Activated CD4-positive, alpha-beta T cell treated with anti-CD3 and anti-CD28 coated beads, Interleukin-2, amount 50 U/mL, for 48 hours (primary cell): Measurements from ENCODE around the gene ETV1.
"Not testable (repeated sequence)": the region's sequence is repeated elsewhere in the genome, so short reads cannot be mapped to it uniquely, and the experiment has no call there.

Experiments used
- DNase-seq, 2 experiments: peaks; one replicate each; pipeline ENCODE4 v3.0.0-alpha.2; 2020

Gene ETV1

GRCh38 chr7:13920053-13920697, 69.3 kb downstream of the ETV1 start:
- no peak for DNase-seq

DNA sequence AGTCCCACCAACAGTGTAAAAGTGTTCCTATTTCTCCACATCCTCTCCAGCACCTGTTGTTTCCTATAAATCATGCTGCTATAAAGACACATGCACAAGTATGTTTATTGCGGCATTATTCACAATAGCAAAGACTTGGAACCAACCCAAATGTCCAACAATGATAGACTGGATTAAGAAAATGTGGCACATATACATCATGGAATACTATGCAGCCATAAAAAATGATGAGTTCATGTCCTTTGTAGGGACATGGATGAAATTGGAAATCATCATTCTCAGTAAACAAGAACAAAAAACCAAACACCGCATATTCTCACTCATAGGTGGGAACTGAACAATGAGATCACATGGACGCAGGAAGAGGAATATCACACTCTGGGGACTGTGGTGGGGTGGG, 71.1 kb downstream of the ETV1 start:
- not testable (repeated sequence) for DNase-seq

- not testable (repeated sequence) for DNase-seq
Observed at GRCh38 chr7:13917103-13917502, 72.4 kb downstream of the ETV1 start.

GRCh38 chr7:13915891-13916290, 73.6 kb downstream of the ETV1 start:
- DNase-seq: no peak

DNA sequence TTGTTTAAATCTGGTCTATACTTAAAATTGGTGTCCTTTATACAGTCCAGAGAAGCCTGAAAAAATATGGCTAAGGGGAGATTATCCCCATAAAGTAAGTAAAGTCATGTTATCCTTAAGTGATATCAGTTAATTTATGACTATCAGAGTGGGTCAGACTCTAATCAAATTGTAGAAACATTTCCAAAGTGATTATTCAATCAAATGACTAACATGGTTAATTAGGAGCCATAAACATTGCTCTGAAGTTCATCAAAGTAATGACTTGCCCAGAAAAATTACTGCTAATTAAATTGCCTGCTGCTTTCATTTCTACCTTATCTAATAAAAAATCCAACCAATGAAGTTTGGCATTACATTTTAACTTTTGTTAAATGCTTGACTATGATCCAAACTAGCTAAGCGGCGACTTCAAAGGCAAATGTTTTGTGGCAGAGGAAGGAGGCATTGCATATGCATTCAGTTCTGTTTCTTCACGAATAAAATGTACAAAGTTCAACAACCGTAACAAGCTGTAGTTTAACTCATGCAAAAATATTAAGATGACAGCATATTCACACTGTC, 76.7 kb downstream of the ETV1 start:
- no peak for DNase-seq

DNA sequence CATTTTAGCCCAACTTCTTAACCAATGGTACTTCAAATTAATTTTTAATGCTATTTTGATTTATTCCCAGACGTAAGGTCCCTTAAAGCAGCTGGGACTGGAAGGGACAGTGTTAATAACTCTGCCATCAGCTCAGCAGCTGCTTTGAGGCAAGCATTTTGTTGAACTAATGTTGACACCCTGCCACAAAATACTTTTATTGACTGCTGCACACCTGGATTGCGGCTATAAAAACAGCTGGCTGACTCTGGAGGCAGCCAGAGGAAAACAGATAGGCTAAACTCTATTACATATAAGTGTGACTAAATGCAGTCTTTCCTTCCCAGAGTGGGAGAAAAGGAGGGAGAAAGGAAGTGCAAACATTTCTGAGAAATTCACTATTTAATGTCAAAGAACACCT, 77.6 kb downstream of the ETV1 start:
- DNase-seq: no peak

DNA sequence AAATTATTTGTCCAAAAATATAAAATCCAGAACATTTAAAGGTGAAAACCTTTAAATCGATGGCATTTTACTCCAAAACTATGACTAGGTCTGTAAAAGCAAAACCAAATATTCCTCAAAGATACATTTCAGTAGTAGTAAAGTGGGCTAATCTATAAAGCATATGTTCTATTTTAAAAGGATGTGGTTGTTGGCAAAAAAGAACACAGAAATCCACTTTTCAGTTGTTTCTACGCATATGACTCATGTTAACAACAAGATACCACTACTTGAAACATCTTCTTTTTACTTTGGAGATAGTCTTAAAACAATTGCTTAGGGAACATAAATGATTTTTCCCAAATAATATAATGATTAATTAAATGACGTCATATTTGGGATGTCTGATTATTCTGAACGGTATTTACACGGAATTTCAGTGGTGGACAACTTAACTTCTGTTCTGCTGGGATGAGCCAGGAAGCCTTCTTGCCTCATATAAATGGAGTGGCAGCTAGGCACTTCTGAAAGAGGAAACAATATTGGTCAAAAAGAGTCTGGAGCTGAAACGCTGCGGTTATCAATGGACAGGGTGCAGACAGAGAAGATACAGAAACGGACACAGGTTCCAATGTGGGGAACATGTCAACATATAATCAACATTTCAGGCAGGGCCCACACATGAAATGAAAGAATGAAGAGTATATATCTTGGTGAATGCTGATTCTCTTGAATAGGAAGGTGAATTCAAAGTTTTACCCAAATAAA, 78.5 kb downstream of the ETV1 start:
- no peak for DNase-seq

DNA sequence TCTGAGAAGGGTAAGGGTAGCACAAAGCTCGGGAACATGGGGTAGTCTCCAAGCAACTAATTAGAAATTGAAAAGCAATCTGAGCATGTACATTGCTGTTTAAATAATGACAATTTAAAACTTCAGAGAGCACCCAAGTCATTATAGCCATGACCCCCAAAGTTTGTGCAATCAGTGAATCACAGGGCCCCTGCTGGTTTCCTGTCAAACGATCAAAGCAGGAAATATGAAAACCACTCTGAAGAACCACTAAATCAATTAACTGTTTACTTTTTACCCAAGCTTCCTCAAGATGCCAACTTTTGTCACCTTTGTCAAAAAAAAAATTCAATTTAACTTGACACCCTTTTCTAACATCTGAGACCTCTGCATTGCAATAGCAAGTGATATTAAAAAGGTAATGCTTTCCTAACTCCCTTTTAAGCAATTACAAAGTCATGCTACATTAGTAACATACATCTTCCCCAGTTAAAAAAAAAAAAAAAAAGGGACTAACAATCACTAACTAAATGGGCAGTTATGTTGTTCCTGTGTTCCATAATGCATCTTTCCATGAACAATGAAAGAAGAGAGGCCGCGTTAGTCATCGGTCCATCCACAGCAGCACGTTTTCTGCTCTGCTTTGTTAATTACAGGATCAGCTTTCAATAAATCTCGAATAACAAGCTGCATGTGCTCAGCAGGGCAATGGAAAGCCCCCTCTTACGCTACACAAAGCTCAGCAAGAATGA, 80.6 kb downstream of the ETV1 start:
- DNase-seq: no peak

DNA sequence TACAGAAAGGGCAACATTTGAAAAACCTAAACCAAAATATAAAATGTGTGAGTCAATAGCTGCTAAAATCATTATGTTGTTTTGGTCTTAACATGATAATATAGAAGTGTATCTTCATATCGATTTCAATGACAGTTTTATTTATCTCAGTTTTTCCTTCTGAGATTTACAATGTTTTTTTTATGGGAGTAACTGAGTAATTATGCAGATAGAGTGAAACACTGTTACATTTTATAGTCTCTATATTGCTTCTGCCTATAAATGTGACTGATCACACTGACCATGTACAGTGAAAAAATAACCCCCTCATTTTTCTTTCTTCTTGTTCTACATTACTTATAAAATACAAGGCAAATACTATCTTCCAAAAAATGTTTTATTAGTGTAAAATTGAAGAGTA, 81.6 kb downstream of the ETV1 start:
- no peak for DNase-seq

DNA sequence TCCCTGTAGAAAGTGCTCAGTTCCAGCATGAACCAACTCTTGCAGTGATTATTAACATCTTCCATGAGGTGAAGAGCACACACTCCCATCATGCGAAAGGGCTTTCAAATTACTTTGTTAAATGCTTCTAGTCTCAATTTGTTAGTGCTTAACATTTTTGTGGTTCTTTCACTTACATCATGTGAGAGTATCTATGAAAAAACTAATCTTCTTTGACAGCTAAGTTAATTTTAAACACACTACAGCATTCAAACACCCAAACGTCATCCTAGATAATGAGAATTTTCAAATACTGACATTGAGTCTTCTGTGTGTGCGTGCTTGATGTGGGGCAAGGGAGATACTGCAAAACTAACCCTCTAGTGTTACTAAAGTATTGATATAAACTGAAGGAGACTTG, 84.8 kb downstream of the ETV1 start:
- DNase-seq: no peak

DNA sequence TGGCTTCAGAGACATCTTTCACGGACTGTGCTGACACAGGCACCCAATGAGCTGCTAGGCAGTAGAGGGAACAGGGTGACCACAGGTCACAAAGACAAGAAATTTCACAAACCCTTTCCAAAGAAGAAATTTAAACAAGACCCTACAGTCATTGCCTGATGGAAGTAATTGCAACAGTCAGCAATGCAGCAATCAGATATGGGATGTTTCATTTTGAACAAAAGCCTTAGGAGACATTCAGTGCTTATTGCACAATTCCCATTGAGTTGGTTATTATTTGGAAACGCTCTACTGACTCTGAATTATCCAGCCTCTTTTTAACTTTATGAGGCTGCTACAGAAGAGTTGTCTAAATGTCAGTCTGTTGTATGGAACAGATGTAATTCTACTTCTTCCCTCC, 85.5 kb downstream of the ETV1 start:
- DNase-seq: no peak

GRCh38 chr7:13901577-13901976, 87.9 kb downstream of the ETV1 start:
- DNase-seq: no peak

GRCh38 chr7:13898957-13899670, 90.4 kb downstream of the ETV1 start:
- no peak for DNase-seq

GRCh38 chr7:13897819-13898218, 91.6 kb downstream of the ETV1 start:
- DNase-seq: no peak

- DNase-seq: no peak
Observed at GRCh38 chr7:13894954-13895353, 94.5 kb downstream of the ETV1 start.

DNA sequence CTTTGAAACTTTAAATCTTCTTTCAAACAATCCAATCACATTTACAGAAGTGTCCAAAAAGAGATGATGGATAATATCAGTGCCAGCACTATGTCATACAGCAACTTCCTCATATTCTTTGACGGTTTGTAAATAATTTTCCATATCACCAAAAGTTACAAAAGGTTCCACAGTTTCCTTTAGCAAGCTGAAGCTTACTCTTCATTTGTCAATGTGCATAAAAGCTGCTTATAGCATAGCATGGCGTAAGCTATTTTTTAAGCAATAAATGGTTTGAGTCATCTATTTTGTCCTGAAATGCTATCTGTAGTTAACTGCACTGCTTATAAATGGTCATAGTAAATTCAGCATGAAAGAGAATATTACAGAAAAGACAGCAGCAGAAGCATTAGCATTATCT, 95.1 kb downstream of the ETV1 start:
- DNase-seq: no peak

GRCh38 chr7:13890793-13891192, 98.7 kb downstream of the ETV1 start:
- no peak for DNase-seq

GRCh38 chr7:13886356-13886755, 103.1 kb downstream of the ETV1 start:
- no peak for DNase-seq

GRCh38 chr7:13882051-13882450, 107.4 kb downstream of the ETV1 start:
- DNase-seq: no peak

- no peak for DNase-seq
Observed at GRCh38 chr7:13880789-13881188, 108.7 kb downstream of the ETV1 start.

- DNase-seq: no peak
Observed at GRCh38 chr7:13879994-13880686, 109.3 kb downstream of the ETV1 start.

GRCh38 chr7:13879143-13879542, 110.3 kb downstream of the ETV1 start:
- DNase-seq: no peak
